MG63 (cell line): ENCODE measurements around the gene UPF2. TPM values are rescaled to one million over a fixed set of nuclear protein-coding genes. Genes with fewer than 3 reads are reported as not detected.
"Not testable (repeated sequence)": the region's sequence is repeated elsewhere in the genome, so short reads cannot be mapped to it uniquely, and the experiment has no call there.

Experiments used
- DNase-seq: peaks from one replicate; pipeline ENCODE4 v3.0.0-alpha.2; 2020
- H3K27me3 ChIP-seq: fragments of 250-450 bp; sonication (Bioruptor Pico); 2 replicates; pipeline ENCODE4 v1.5.1; 2020; ENCODE audit warnings: mild to moderate bottlenecking, moderate library complexity
- H3K36me3 ChIP-seq: fragments of 250-450 bp; sonication (Bioruptor Pico); 2 replicates; pipeline ENCODE4 v1.5.1; 2020; ENCODE audit warnings: mild to moderate bottlenecking, moderate library complexity
- H3K4me3 ChIP-seq: fragments of 250-450 bp; sonication (Bioruptor Pico); 2 replicates; pipeline ENCODE4 v1.5.1; 2020; ENCODE audit warnings: mild to moderate bottlenecking, moderate library complexity
- H3K9me3 ChIP-seq: fragments of 250-450 bp; sonication (Bioruptor Pico); 2 replicates; pipeline ENCODE4 v1.5.1; 2020; ENCODE audit warnings: mild to moderate bottlenecking, moderate library complexity
- total RNA-seq: library from RNA; depleted of rRNA; stranded (reverse); fragments of >200 nt; shearing (Covaris generic); gene quantifications from 2 replicates; pipeline ENCODE4 v1.2.3, GENCODE V29; 2014; ENCODE audit warnings: low replicate concordance

Gene UPF2
- total RNA-seq, 1 experiment from 2014 or later = 9.6 TPM

GRCh38 chr10:11901833-11902475 is 140.7 kb downstream of the UPF2 start:
- no peaks in the 10 kb centered on the region for H3K27me3 ChIP-seq
- no peaks in the 10 kb centered on the region for H3K9me3 ChIP-seq
- no peak overlapping the region for H3K4me3 ChIP-seq
- DNase-seq = no peak
- no peaks in the 10 kb centered on the region for H3K36me3 ChIP-seq

GRCh38 chr10:11901454-11901832 is 141.2 kb downstream of the UPF2 start:
- Histone ChIP-seq H3K36me3 (no peaks in the 10 kb centered on the region), H3K4me3 (no peak overlapping the region), H3K27me3 (no peaks in the 10 kb centered on the region), H3K9me3 (no peaks in the 10 kb centered on the region)
- DNase-seq = no peak

GRCh38 chr10:11901036-11901301 is 141.6 kb downstream of the UPF2 start:
- no peaks in the 10 kb centered on the region for H3K36me3 ChIP-seq
- no peak for DNase-seq

GRCh38 chr10:11899067-11899876 is 143.3 kb downstream of the UPF2 start:
- DNase-seq = no peak
- H3K4me3 ChIP-seq = no peak overlapping the region
- H3K36me3 ChIP-seq = no peaks in the 10 kb centered on the region
- no peaks in the 10 kb centered on the region for H3K9me3 ChIP-seq
- no peaks in the 10 kb centered on the region for H3K27me3 ChIP-seq

More at GRCh38 chr10:11901036-11901301, 141.6 kb downstream of the UPF2 start:
- Histone ChIP-seq H3K27me3 (no peaks in the 10 kb centered on the region), H3K9me3 (no peaks in the 10 kb centered on the region), H3K4me3 (no peak overlapping the region)

- no peak overlapping the region for H3K4me3 ChIP-seq
- H3K36me3 ChIP-seq = no peaks in the 10 kb centered on the region
- no peak for DNase-seq
- H3K9me3 ChIP-seq = no peaks in the 10 kb centered on the region
- H3K27me3 ChIP-seq = no peaks in the 10 kb centered on the region
Measured at GRCh38 chr10:11898372-11899066, 144.1 kb downstream of the UPF2 start.

- DNase-seq = no peak
- Histone ChIP-seq H3K27me3 (no peaks in the 10 kb centered on the region), H3K4me3 (no peak overlapping the region), H3K36me3 (no peaks in the 10 kb centered on the region), H3K9me3 (no peaks in the 10 kb centered on the region)
Measured at GRCh38 chr10:11898033-11898371, 144.6 kb downstream of the UPF2 start.

- no peaks in the 10 kb centered on the region for H3K9me3 ChIP-seq
- H3K36me3 ChIP-seq = no peaks in the 10 kb centered on the region
- H3K4me3 ChIP-seq = no peak overlapping the region
- DNase-seq = no peak
- no peaks in the 10 kb centered on the region for H3K27me3 ChIP-seq
Measured at GRCh38 chr10:11896549-11897200, 145.9 kb downstream of the UPF2 start.

GRCh38 chr10:11895598-11895997 is 147.0 kb downstream of the UPF2 start:
- Histone ChIP-seq H3K27me3 (no peaks in the 10 kb centered on the region), H3K9me3 (no peaks in the 10 kb centered on the region), H3K36me3 (no peaks in the 10 kb centered on the region)

GRCh38 chr10:11895108-11895466 is 147.5 kb downstream of the UPF2 start:
- Histone ChIP-seq H3K9me3 (no peaks in the 10 kb centered on the region), H3K36me3 (no peaks in the 10 kb centered on the region), H3K4me3 (no peak overlapping the region), H3K27me3 (no peaks in the 10 kb centered on the region)
- no peak for DNase-seq

More at GRCh38 chr10:11895598-11895997, 147.0 kb downstream of the UPF2 start:
- no peak for DNase-seq
- H3K4me3 ChIP-seq = no peak overlapping the region

GRCh38 chr10:11894381-11895107 is 148.1 kb downstream of the UPF2 start:
- no peak for DNase-seq
- no peaks in the 10 kb centered on the region for H3K36me3 ChIP-seq

GRCh38 chr10:11893749-11894278 is 148.8 kb downstream of the UPF2 start:
- Histone ChIP-seq H3K36me3 (no peaks in the 10 kb centered on the region), H3K9me3 (no peaks in the 10 kb centered on the region), H3K27me3 (no peaks in the 10 kb centered on the region), H3K4me3 (no peak overlapping the region)
- no peak for DNase-seq

More at GRCh38 chr10:11894381-11895107, 148.1 kb downstream of the UPF2 start:
- H3K9me3 ChIP-seq = no peaks in the 10 kb centered on the region
- no peak overlapping the region for H3K4me3 ChIP-seq
- no peaks in the 10 kb centered on the region for H3K27me3 ChIP-seq

- DNase-seq = no peak
- Histone ChIP-seq H3K4me3 (no peak overlapping the region), H3K36me3 (no peaks in the 10 kb centered on the region), H3K9me3 (no peaks in the 10 kb centered on the region), H3K27me3 (no peaks in the 10 kb centered on the region)
Measured at GRCh38 chr10:11891776-11892486, 150.7 kb downstream of the UPF2 start.

GRCh38 chr10:11889263-11889662 is 153.3 kb downstream of the UPF2 start:
- H3K36me3 ChIP-seq, H3K9me3 ChIP-seq, H3K27me3 ChIP-seq, DNase-seq, H3K4me3 ChIP-seq: not testable (repeated sequence)

GRCh38 chr10:11887381-11888227 is 155.0 kb downstream of the UPF2 start:
- no peaks in the 10 kb centered on the region for H3K9me3 ChIP-seq
- H3K4me3 ChIP-seq = no peak overlapping the region
- no peaks in the 10 kb centered on the region for H3K27me3 ChIP-seq
- no peaks in the 10 kb centered on the region for H3K36me3 ChIP-seq
- no peak for DNase-seq

GRCh38 chr10:11886851-11887250 is 155.8 kb downstream of the UPF2 start:
- Histone ChIP-seq H3K36me3 (no peaks in the 10 kb centered on the region), H3K27me3 (no peaks in the 10 kb centered on the region), H3K4me3 (no peak overlapping the region), H3K9me3 (no peaks in the 10 kb centered on the region)
- peak; percentile 26 for DNase-seq
